SU-DHL-6 (cell line): ENCODE measurements around the gene ITPKC.

ENCODE experiments used
- H2AFZ ChIP-seq: fragments of 200-600 bp; sonication (generic); 2 replicates; pipeline ENCODE4 v1.6.1; 2014; ENCODE audit warnings: low read depth, mild to moderate bottlenecking, moderate library complexity, mixed read lengths, antibody characterized with exemption, low read length; ENCODE audit not compliant: severe bottlenecking
- H3F3A ChIP-seq: fragments of 200-600 bp; shearing (Covaris generic); 2 replicates; pipeline ENCODE4 v1.6.0; 2016; ENCODE audit warnings: antibody characterized with exemption, mild to moderate bottlenecking; ENCODE audit not compliant: insufficient read depth
- H3K27ac ChIP-seq: fragments of 200-600 bp; sonication (generic); 2 replicates; pipeline ENCODE4 v1.5.1; 2016; ENCODE audit warnings: low read depth, mild to moderate bottlenecking, low read length, moderate library complexity, mixed read lengths
- H3K27me3 ChIP-seq: fragments of 200-600 bp; sonication (generic), shearing (Covaris generic); 2 replicates; pipeline ENCODE4 v1.6.0; 2014; ENCODE audit warnings: mild to moderate bottlenecking, low read length
- H3K36me3 ChIP-seq: fragments of 200-600 bp; sonication (generic); 2 replicates; pipeline ENCODE4 v1.6.1; 2014; ENCODE audit warnings: mild to moderate bottlenecking, low read length, mixed read lengths
- H3K4me2 ChIP-seq: fragments of 300-600, 200-600 bp; shearing (Covaris generic), sonication (generic); 2 replicates; pipeline ENCODE4 v1.6.0; 2014; ENCODE audit warnings: low read length, low read depth, mild to moderate bottlenecking; ENCODE audit not compliant: poor library complexity, severe bottlenecking
- H3K4me3 ChIP-seq: fragments of 200-600 bp; sonication (generic); 2 replicates; pipeline ENCODE4 v1.5.1; 2014; ENCODE audit warnings: antibody characterized with exemption, low read length, mild to moderate bottlenecking, mixed read lengths; ENCODE audit not compliant: insufficient read depth, poor library complexity, severe bottlenecking
- H3K79me2 ChIP-seq: fragments of 200-600 bp; sonication (generic); 2 replicates; pipeline ENCODE4 v1.6.1; 2014; ENCODE audit warnings: mild to moderate bottlenecking, low read length, moderate library complexity; ENCODE audit not compliant: insufficient read depth
- H3K9ac ChIP-seq: fragments of 200-600 bp; sonication (generic); 2 replicates; pipeline ENCODE4 v1.7.0; 2014; ENCODE audit warnings: mild to moderate bottlenecking, low read length
- H3K9me2 ChIP-seq: fragments of 200-600 bp; sonication (generic); replicated peaks from 2 replicates; pipeline ENCODE4 v1.6.1; 2014; ENCODE audit warnings: low read length; ENCODE audit not compliant: insufficient read depth
- H3K9me3 ChIP-seq: fragments of 200-600 bp; sonication (generic); 2 replicates; pipeline ENCODE4 v1.6.1; 2014; ENCODE audit warnings: low read length, mixed read lengths; ENCODE audit not compliant: insufficient read depth
- H4K20me1 ChIP-seq: fragments of 200-600 bp; sonication (generic); 2 replicates; pipeline ENCODE4 v1.6.1; 2014; ENCODE audit warnings: low read depth, mild to moderate bottlenecking, antibody characterized with exemption, low read length, moderate library complexity, mixed read lengths
- CTCF ChIP-seq: fragments of 200-600 bp; sonication (generic); IDR thresholded peaks from one replicate; pipeline ENCODE4 v1.5.1; 2017; ENCODE audit warnings: antibody characterized with exemption, mild to moderate bottlenecking, low read length, moderate library complexity; ENCODE audit not compliant: insufficient read depth, poor library complexity, severe bottlenecking
- EZH2phosphoT487 ChIP-seq: fragments of 200-600 bp; sonication (generic), shearing (Covaris generic); conservative IDR thresholded peaks from 2 replicates; pipeline ENCODE4 v1.6.1; 2018; ENCODE audit warnings: mild to moderate bottlenecking, antibody characterized with exemption, low read length, moderate library complexity, mixed read lengths

ITPKC gene

GRCh38 chr19:40740747-40741146 lies 23.8 kb downstream of the ITPKC start:
- Histone ChIP-seq H3K9me3 (no peaks in the 10 kb centered on the region), H3K4me3 (no peak overlapping the region), H3F3A (no peaks in the 10 kb centered on the region), H3K27ac (no peak overlapping the region), H2AFZ (no peak overlapping the region), H3K4me2 (no peak overlapping the region), H3K36me3 (no peaks in the 10 kb centered on the region), H3K9ac (no peak overlapping the region), H4K20me1 (no peaks in the 10 kb centered on the region), H3K9me2 (no peaks in the 10 kb centered on the region), H3K79me2 (no peaks in the 10 kb centered on the region), H3K27me3 (no peaks in the 10 kb centered on the region)
- TF ChIP-seq EZH2phosphoT487 = no peak
- TF ChIP-seq CTCF = no peak

- Histone ChIP-seq H3K27ac (no peak overlapping the region), H3K36me3 (no peaks in the 10 kb centered on the region), H2AFZ (no peak overlapping the region), H4K20me1 (no peaks in the 10 kb centered on the region), H3K4me3 (no peak overlapping the region), H3K79me2 (no peaks in the 10 kb centered on the region), H3F3A (no peaks in the 10 kb centered on the region), H3K27me3 (no peaks in the 10 kb centered on the region), H3K4me2 (no peak overlapping the region), H3K9me3 (no peaks in the 10 kb centered on the region), H3K9ac (no peak overlapping the region), H3K9me2 (no peaks in the 10 kb centered on the region)
- no peak for TF ChIP-seq EZH2phosphoT487
These were observed 24.8 kb downstream of the ITPKC start for GRCh38 chr19:40741527-40742390.

- Histone ChIP-seq H3K9ac (no peak overlapping the region), H3K4me2 (no peak overlapping the region), H3K36me3 (no peaks in the 10 kb centered on the region), H3K27ac (no peak overlapping the region), H3F3A (no peaks in the 10 kb centered on the region), H3K4me3 (no peak overlapping the region), H3K9me2 (no peaks in the 10 kb centered on the region), H4K20me1 (no peaks in the 10 kb centered on the region), H3K9me3 (no peaks in the 10 kb centered on the region), H3K27me3 (no peaks in the 10 kb centered on the region), H3K79me2 (no peaks in the 10 kb centered on the region), H2AFZ (no peak overlapping the region)
- TF ChIP-seq EZH2phosphoT487 = no peak
These were observed 25.6 kb downstream of the ITPKC start for GRCh38 chr19:40742477-40742876.

- Histone ChIP-seq H3K27ac (no peak overlapping the region), H3K27me3 (no peaks in the 10 kb centered on the region), H3K9me2 (no peaks in the 10 kb centered on the region), H3K4me2 (no peak overlapping the region), H3K9ac (no peak overlapping the region), H3K4me3 (no peak overlapping the region), H3K36me3 (no peaks in the 10 kb centered on the region), H2AFZ (no peak overlapping the region), H3K9me3 (no peaks in the 10 kb centered on the region), H3F3A (no peaks in the 10 kb centered on the region), H4K20me1 (no peaks in the 10 kb centered on the region), H3K79me2 (no peaks in the 10 kb centered on the region)
- TF ChIP-seq CTCF (no peak), EZH2phosphoT487 (no peak)
These were observed 26.0 kb downstream of the ITPKC start for GRCh38 chr19:40742886-40743285.
